Neural crest cell (in vitro differentiated cells): ENCODE results near the gene PCK2. TPM values are rescaled to one million over a fixed set of nuclear protein-coding genes. Genes with fewer than 3 reads are reported as not detected.

Experiments used
- DNase-seq: peaks from one replicate; pipeline ENCODE4 v3.0.0; 2021; ENCODE audit warnings: low read depth, mixed read lengths, low spot score
- H3K27ac Mint-ChIP-seq: one replicate; pipeline ENCODE4 v1.8.0; 2021; ENCODE audit warnings: mild to moderate bottlenecking, mixed read lengths; ENCODE audit not compliant: unreplicated experiment
- H3K27me3 Mint-ChIP-seq: 2 replicates; pipeline ENCODE4 v1.8.0; 2021; ENCODE audit warnings: low read depth, mild to moderate bottlenecking, mixed read lengths
- H3K36me3 Mint-ChIP-seq: 2 replicates; pipeline ENCODE4 v1.8.0; 2021; ENCODE audit warnings: low read depth, mild to moderate bottlenecking, mixed read lengths
- H3K4me1 Mint-ChIP-seq: 2 replicates; pipeline ENCODE4 v1.8.0; 2021; ENCODE audit warnings: mixed read lengths
- H3K4me3 Mint-ChIP-seq: one replicate; pipeline ENCODE4 v1.8.0; 2021; ENCODE audit warnings: mild to moderate bottlenecking, mixed read lengths
- H3K9me3 Mint-ChIP-seq: 2 replicates; pipeline ENCODE4 v1.8.0; 2021; ENCODE audit warnings: mixed read lengths
- CTCF ChIP-seq: fragments of 200-600 bp; sonication (generic); conservative IDR thresholded peaks from 2 replicates; pipeline ENCODE4 v1.5.0; 2021; ENCODE audit warnings: antibody characterized with exemption, mild to moderate bottlenecking
- total RNA-seq: library from RNA; stranded (reverse); gene quantifications from 2 replicates; pipeline ENCODE4 v1.2.1, GENCODE V29; 2021

PCK2 gene
- total RNA-seq, 1 donor from 2014 or later, result 26.7 TPM

GRCh38 chr14:24081739-24082211 lies 12.3 kb upstream of the PCK2 start:
- Mint-ChIP-seq H3K27me3 (peaks cover 68% of the 10 kb centered on the region), H3K36me3 (no peaks in the 10 kb centered on the region), H3K9me3 (no peaks in the 10 kb centered on the region), H3K4me3 (peak overlapping the region; percentile 87), H3K27ac (no peak overlapping the region), H3K4me1 (peaks cover 35% of the 10 kb centered on the region)
- no peak for DNase-seq
- TF ChIP-seq CTCF, result no peak

GRCh38 chr14:24082411-24083080 lies 11.6 kb upstream of the PCK2 start:
- no peak for DNase-seq
- no peaks in the 10 kb centered on the region for H3K36me3 Mint-ChIP-seq
- TF ChIP-seq CTCF, result no peak
- H3K9me3 Mint-ChIP-seq, result no peaks in the 10 kb centered on the region
- no peak overlapping the region for H3K27ac Mint-ChIP-seq
- H3K4me1 Mint-ChIP-seq, result peaks cover 35% of the 10 kb centered on the region
- peaks cover 68% of the 10 kb centered on the region for H3K27me3 Mint-ChIP-seq
- peak overlapping the region; percentile 87 for H3K4me3 Mint-ChIP-seq

GRCh38 chr14:24083462-24083861 lies 10.6 kb upstream of the PCK2 start:
- H3K4me3 Mint-ChIP-seq, result no peak overlapping the region
- no peak overlapping the region for H3K27ac Mint-ChIP-seq
- no peak for TF ChIP-seq CTCF
- H3K27me3 Mint-ChIP-seq, result peaks cover 61% of the 10 kb centered on the region
- H3K9me3 Mint-ChIP-seq, result no peaks in the 10 kb centered on the region
- H3K36me3 Mint-ChIP-seq, result no peaks in the 10 kb centered on the region
- DNase-seq, result no peak
- H3K4me1 Mint-ChIP-seq, result peaks cover 28% of the 10 kb centered on the region

DNA sequence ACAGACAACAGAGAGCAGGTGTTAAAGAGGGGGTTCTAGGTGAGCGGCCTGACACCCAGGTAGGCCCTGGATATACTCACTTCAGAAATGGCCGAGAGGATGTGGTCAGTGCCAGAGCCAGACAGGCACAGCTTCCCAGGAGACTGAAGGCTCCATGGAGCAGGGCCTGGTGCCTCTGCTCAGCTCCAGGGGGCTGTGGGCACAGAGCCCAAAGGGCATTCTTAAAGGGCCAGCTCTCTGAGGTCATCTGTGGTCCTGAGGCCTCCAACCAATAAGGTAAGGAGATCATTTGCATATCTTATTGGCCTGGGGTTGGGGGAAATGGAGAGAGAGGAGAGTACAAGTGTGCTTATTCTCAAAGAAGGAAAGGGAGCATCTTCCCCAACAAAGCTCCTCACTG lies 9.7 kb upstream of the PCK2 start:
- H3K9me3 Mint-ChIP-seq, result no peaks in the 10 kb centered on the region
- TF ChIP-seq CTCF, result no peak
- H3K27ac Mint-ChIP-seq, result no peak overlapping the region
- H3K36me3 Mint-ChIP-seq, result no peaks in the 10 kb centered on the region
- peaks cover 21% of the 10 kb centered on the region for H3K4me1 Mint-ChIP-seq
- peaks cover 56% of the 10 kb centered on the region for H3K27me3 Mint-ChIP-seq
- H3K4me3 Mint-ChIP-seq, result no peak overlapping the region
- DNase-seq, result no peak

DNA sequence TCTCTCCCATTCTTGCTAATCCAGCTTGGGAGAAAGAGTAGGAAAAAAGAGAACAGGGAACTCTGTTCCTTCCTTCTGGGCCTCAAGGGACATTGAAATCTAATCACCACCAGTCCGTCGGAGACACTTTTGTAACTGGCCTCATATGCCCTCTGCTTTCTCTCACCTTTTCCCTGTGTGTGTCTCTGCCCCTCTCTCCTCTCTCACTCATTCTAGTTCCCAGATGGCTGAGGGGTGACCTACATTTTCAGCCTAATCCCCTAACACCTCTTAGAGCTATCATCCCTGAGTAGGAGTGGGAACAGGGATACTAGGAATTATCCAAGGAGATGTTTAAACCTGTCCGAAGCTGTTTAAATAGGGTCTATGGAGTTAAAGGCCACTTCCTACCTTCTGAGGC lies 8.9 kb upstream of the PCK2 start:
- Mint-ChIP-seq H3K4me3 (no peak overlapping the region), H3K4me1 (peaks cover 18% of the 10 kb centered on the region), H3K36me3 (no peaks in the 10 kb centered on the region), H3K9me3 (no peaks in the 10 kb centered on the region), H3K27ac (no peak overlapping the region), H3K27me3 (peaks cover 48% of the 10 kb centered on the region)
- no peak for TF ChIP-seq CTCF
- DNase-seq, result no peak
